T-helper 1 cell treated with Interleukin-12 subunit alpha and Interleukin-12 subunit beta and Interleukin-4 antibody, amounts not matched to agents 30 μg/mL and 1 μg/mL, for 36 hours (primary cell): ENCODE data around the gene ELAVL1.
"Not testable (repeated sequence)": the region's sequence is repeated elsewhere in the genome, so short reads cannot be mapped to it uniquely, and the experiment has no call there.

Source experiments
- H3K27ac Mint-ChIP-seq: one replicate; pipeline ENCODE4 v1.8.0; 2021; ENCODE audit warnings: mild to moderate bottlenecking, mixed read lengths
- H3K27me3 Mint-ChIP-seq: one replicate; pipeline ENCODE4 v1.8.0; 2021; ENCODE audit warnings: low read depth, mixed read lengths
- H3K36me3 Mint-ChIP-seq: one replicate; pipeline ENCODE4 v1.8.0; 2021; ENCODE audit warnings: low read depth, mixed read lengths
- H3K4me1 Mint-ChIP-seq: one replicate; pipeline ENCODE4 v1.8.0; 2021; ENCODE audit warnings: low read depth, mixed read lengths
- H3K4me3 Mint-ChIP-seq: one replicate; pipeline ENCODE4 v1.8.0; 2021; ENCODE audit warnings: mild to moderate bottlenecking, moderate library complexity, mixed read lengths
- H3K9me3 Mint-ChIP-seq: one replicate; pipeline ENCODE4 v1.8.0; 2021; ENCODE audit warnings: mixed read lengths

The ELAVL1 gene

GRCh38 chr19:8033287-8034177 is 28.1 kb upstream of the ELAVL1 start:
- H3K9me3 Mint-ChIP-seq, H3K36me3 Mint-ChIP-seq, H3K4me3 Mint-ChIP-seq, H3K27ac Mint-ChIP-seq, H3K4me1 Mint-ChIP-seq: not testable (repeated sequence)
- H3K27me3 Mint-ChIP-seq: peaks cover 14% of the 10 kb centered on the region

- no peaks in the 10 kb centered on the region for H3K4me1 Mint-ChIP-seq
- H3K36me3 Mint-ChIP-seq: no peaks in the 10 kb centered on the region
These were observed 25.5 kb upstream of the ELAVL1 start for GRCh38 chr19:8030960-8031359.

DNA sequence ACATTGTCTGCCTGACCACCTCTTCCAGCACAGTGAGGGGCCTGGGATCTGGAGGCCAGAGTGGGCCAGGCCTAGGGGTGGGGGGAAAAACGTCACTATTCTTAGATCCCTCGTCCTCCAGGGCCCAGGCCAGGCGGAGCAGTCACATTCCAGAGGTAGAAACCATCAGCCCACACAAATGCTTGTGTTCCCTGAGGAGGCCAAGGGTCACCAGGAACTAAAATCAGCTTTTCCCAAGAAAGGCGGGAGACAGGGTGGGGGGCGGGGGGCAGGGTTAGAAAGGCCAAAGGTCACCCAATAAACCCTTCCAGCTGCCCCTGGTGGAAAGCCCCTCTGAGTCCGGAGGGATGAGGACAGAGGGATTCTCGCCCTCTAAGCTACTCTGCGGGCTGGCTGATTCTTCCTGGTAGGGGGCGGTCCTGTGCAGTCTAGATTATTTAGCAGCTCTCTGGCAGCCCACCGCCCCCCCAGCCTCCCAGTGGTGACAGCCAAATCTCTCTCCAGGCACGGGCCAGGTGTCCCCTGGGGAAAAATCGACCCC is 23.6 kb upstream of the ELAVL1 start:
- H3K36me3 Mint-ChIP-seq: no peaks in the 10 kb centered on the region
- no peak overlapping the region for H3K4me3 Mint-ChIP-seq
- H3K9me3 Mint-ChIP-seq: no peaks in the 10 kb centered on the region
- no peaks in the 10 kb centered on the region for H3K27me3 Mint-ChIP-seq
- H3K27ac Mint-ChIP-seq: no peak overlapping the region
- no peaks in the 10 kb centered on the region for H3K4me1 Mint-ChIP-seq

More at GRCh38 chr19:8030960-8031359, 25.5 kb upstream of the ELAVL1 start:
- no peak overlapping the region for H3K27ac Mint-ChIP-seq
- no peak overlapping the region for H3K4me3 Mint-ChIP-seq
- H3K27me3 Mint-ChIP-seq: no peaks in the 10 kb centered on the region
- no peaks in the 10 kb centered on the region for H3K9me3 Mint-ChIP-seq

GRCh38 chr19:8025316-8025715 is 19.9 kb upstream of the ELAVL1 start:
- H3K4me1 Mint-ChIP-seq: no peaks in the 10 kb centered on the region
- no peaks in the 10 kb centered on the region for H3K9me3 Mint-ChIP-seq
- no peak overlapping the region for H3K27ac Mint-ChIP-seq
- no peaks in the 10 kb centered on the region for H3K36me3 Mint-ChIP-seq
- no peak overlapping the region for H3K4me3 Mint-ChIP-seq
- H3K27me3 Mint-ChIP-seq: no peaks in the 10 kb centered on the region

- not testable (repeated sequence) for H3K4me3 Mint-ChIP-seq, H3K9me3 Mint-ChIP-seq, H3K27ac Mint-ChIP-seq, H3K27me3 Mint-ChIP-seq, H3K36me3 Mint-ChIP-seq, H3K4me1 Mint-ChIP-seq
These were observed 18.8 kb upstream of the ELAVL1 start for GRCh38 chr19:8024256-8024655.

DNA sequence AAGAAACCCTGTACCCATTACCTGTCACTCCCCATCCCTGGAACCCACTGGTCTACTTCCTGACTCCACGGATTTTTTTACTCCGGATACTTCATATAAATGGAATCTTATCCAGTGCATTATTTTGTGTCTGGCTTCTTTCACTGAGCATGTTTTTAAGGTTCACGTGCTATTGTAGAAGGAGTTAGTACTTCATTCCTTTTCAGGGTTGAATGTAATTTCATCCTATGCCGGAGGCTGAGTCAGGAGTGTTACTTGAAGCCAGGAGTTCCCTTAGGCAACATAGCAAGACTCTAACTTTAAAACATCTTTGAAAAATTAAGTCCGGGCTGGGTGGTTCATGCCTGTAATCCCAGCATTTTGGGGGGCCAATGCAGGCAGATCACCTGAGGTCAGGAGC is 17.9 kb upstream of the ELAVL1 start:
- no peak overlapping the region for H3K27ac Mint-ChIP-seq
- no peaks in the 10 kb centered on the region for H3K4me1 Mint-ChIP-seq
- no peaks in the 10 kb centered on the region for H3K27me3 Mint-ChIP-seq
- H3K36me3 Mint-ChIP-seq: no peaks in the 10 kb centered on the region
- no peak overlapping the region for H3K4me3 Mint-ChIP-seq
- no peaks in the 10 kb centered on the region for H3K9me3 Mint-ChIP-seq

DNA sequence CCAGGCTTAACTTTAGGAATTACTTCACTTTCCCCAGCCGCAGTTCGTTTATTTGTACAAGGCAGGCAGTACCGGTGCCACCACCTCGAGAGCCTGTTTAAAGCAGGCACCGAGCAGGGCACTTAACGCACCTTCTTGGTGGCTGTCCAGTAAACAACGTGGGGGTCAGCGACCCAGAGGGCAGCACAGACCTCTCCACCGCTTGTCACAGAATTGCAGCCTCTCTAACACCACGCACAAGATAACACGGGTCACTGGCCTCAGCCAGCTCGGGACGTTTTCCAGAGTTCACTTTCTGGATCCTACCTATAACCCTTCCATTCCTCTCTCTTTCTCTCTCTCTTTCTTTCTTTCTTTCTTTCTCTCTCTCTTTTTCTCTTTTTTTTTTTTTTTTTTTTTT is 16.8 kb upstream of the ELAVL1 start:
- Mint-ChIP-seq H3K9me3 (no peaks in the 10 kb centered on the region), H3K36me3 (no peaks in the 10 kb centered on the region), H3K27me3 (no peaks in the 10 kb centered on the region), H3K4me1 (peaks cover 5% of the 10 kb centered on the region), H3K4me3 (no peak overlapping the region), H3K27ac (no peak overlapping the region)

GRCh38 chr19:8021374-8021773 is 15.9 kb upstream of the ELAVL1 start:
- Mint-ChIP-seq H3K9me3 (no peaks in the 10 kb centered on the region), H3K4me3 (no peak overlapping the region), H3K36me3 (no peaks in the 10 kb centered on the region), H3K4me1 (peaks cover 5% of the 10 kb centered on the region), H3K27me3 (no peaks in the 10 kb centered on the region), H3K27ac (no peak overlapping the region)

DNA sequence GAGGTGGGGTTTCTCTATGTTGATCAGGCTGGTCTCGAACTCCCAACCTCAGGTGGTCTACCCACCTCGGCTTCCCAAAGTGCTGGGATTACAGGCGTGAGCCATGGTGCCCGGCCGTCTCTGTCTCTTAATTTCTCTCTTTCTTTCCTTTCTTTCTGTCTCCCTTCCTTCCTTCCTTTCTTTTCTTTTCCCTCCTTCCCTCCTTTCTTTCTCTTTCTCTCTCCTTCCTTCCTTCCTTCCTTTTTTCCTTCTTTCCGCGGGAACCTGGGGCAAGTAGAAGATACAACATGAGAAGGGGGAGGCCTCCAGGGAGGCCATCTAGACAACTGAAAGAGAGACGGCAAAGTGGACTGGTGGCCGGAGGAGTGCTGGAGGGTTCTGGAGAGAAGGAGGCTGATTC is 15.2 kb upstream of the ELAVL1 start:
- Mint-ChIP-seq H3K36me3 (no peaks in the 10 kb centered on the region), H3K27me3 (no peaks in the 10 kb centered on the region), H3K4me3 (no peak overlapping the region), H3K4me1 (peaks cover 5% of the 10 kb centered on the region), H3K27ac (no peak overlapping the region), H3K9me3 (no peaks in the 10 kb centered on the region)

DNA sequence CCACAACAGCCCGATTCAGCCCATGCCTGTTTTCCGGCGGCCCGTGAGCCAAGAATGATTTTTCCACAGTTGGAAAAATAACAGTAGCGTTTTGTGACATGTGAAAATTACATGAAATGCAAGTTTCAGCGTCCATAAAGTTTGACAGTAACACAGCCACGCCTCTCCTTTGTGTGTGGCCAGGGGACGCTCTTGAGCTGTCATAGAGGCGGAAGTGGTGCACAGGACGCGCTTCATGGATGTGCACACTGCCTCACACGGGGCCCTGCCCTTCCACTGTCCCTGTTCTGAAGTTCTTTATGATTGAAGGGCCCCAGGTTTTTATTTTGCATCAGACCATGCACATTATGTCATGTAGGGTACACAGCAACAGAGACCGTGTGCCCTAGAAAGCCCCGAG is 12.4 kb upstream of the ELAVL1 start:
- Mint-ChIP-seq H3K4me3 (no peak overlapping the region), H3K4me1 (peaks cover 5% of the 10 kb centered on the region), H3K36me3 (no peaks in the 10 kb centered on the region), H3K9me3 (no peaks in the 10 kb centered on the region), H3K27ac (peak overlapping the region; percentile 20), H3K27me3 (no peaks in the 10 kb centered on the region)

DNA sequence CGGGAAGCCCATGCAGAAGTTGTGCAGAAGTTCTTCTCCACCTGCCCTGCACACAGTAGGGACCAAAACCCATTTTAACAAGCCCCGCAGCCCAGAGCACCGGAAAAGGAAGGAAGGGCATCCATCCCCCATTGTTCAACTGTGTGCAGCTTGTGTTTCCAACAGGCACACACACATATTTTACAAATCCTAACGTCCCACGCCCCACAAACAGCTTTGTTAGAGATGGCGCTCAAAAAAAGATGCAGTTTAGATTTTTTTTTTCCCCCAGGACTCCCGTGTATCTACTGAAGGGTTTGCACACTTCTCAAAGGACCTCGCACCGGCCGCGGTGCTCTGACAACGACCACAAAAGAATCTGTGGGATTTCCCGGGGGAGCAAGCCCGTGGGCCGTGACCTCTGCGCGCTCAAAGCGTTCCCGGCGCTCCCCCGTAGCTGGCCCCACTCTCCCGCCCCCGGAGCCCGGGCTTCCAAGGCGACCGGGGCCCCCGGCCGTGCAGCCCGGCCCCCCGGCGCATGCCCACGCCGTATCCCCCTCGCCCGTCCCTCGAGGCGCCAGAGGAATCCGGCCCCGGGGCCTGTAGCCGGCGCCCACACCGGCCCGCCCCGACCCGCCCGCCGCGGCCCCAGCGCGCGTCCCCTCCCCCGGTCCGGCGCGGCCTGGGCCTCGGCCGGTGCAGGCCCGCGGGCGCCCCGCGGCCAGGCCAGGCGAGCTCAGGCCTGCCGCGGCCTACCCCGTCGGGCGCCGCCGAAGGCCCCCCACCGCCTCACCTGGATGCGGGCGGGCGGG is 523 bp downstream of the ELAVL1 start:
- Mint-ChIP-seq H3K36me3 (peaks cover 3% of the 10 kb centered on the region), H3K4me1 (peaks cover 36% of the 10 kb centered on the region), H3K4me3 (peak overlapping the region; percentile 92)

DNA sequence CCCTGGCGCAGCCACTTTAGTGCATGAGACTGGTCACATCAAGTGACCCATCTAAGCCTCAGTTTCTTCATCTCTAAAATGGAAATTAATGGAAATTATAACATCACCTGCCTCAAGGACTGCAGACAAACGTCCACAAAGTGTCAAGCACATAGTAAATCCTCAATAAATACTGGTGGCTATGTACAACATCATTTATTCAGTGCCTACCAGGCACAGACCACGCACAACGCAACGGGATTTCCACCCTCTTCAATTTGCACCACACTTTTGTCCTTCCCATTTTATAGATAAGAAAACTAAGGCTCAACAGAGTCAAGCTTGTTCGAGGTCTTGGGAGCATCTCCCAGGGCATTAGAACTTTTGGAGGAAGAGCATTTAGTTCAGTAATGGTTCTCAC is 1.4 kb downstream of the ELAVL1 start:
- Mint-ChIP-seq H3K9me3 (no peaks in the 10 kb centered on the region), H3K27ac (peak overlapping the region; percentile 80), H3K4me1 (peaks cover 36% of the 10 kb centered on the region), H3K36me3 (peaks cover 3% of the 10 kb centered on the region), H3K27me3 (no peaks in the 10 kb centered on the region), H3K4me3 (peak overlapping the region; percentile 92)

More for the DNA sequence above, 523 bp downstream of the ELAVL1 start:
- Mint-ChIP-seq H3K27me3 (no peaks in the 10 kb centered on the region), H3K27ac (peak overlapping the region; percentile 80), H3K9me3 (no peaks in the 10 kb centered on the region)

DNA sequence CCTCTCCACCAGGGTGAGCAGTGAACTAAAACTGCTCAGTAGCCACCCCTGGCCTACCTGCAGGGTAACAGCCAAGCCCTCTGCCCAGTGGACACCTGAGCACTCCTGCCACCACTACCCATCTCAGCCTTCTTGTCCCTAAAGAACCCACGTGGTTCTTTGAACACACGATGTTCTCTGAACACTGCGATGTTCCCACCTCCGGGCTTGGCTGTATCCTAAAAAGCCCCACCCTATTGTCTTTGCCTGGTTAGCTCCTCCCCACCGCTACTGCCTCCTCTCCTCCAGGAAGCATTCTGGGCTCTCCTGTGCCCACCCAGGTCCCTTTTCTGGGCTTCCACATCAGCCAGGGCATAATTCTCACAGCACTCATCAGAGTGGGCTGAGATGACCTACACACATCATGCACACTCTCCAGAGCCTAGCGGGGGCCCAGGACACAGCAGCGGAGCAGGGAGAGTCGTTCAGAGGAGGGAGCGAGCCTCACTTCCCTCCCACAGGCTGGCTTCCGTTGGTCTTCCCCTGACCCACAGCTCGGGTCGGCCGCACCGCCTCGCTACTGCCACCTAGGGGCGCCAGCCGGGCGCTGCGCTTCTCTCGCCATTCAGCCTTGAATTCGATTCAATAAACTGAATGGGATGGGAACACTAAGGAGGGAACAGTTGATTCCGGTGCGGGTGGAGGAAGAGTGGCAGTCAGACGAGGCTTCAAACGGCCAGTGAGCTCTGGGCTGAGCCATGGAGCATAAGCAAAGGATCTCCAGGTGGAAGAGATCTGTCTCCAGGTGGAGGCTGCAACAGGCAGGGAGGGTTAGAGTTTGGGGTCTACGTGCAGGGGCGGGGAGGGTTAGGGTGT is 3.2 kb downstream of the ELAVL1 start:
- Mint-ChIP-seq H3K27me3 (no peaks in the 10 kb centered on the region), H3K9me3 (no peaks in the 10 kb centered on the region), H3K4me1 (peaks cover 35% of the 10 kb centered on the region), H3K27ac (peak overlapping the region; percentile 55), H3K36me3 (no peaks in the 10 kb centered on the region), H3K4me3 (peak overlapping the region; percentile 74)

DNA sequence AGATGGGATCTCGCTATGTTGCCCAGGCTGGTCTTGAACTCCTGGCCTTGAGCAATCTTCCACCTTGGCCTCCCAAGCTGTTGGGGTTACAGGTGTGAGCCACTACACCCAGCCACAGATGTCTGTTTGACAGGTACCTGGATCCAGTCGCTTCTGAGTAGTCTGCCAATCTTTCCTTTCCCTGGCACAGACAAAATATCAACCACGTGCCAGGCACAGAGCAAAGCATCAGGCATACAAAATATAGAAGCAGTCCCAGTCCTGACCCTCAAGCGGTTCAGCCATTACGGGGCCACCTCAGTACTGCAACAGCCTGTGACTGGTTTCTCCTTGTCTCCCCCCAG is 3.8 kb downstream of the ELAVL1 start:
- peak overlapping the region; percentile 55 for H3K27ac Mint-ChIP-seq
- no peaks in the 10 kb centered on the region for H3K36me3 Mint-ChIP-seq
- no peaks in the 10 kb centered on the region for H3K9me3 Mint-ChIP-seq
- no peaks in the 10 kb centered on the region for H3K27me3 Mint-ChIP-seq
- H3K4me1 Mint-ChIP-seq: peaks cover 38% of the 10 kb centered on the region
- H3K4me3 Mint-ChIP-seq: peak overlapping the region; percentile 74
